Measurements from ENCODE around the gene C6orf89. TPM values are rescaled to one million over a fixed set of nuclear protein-coding genes. Genes with fewer than 3 reads are reported as not detected.

C6orf89 gene
- total RNA-seq, 1 experiment from 2014 or later = 11.8 TPM

DNA sequence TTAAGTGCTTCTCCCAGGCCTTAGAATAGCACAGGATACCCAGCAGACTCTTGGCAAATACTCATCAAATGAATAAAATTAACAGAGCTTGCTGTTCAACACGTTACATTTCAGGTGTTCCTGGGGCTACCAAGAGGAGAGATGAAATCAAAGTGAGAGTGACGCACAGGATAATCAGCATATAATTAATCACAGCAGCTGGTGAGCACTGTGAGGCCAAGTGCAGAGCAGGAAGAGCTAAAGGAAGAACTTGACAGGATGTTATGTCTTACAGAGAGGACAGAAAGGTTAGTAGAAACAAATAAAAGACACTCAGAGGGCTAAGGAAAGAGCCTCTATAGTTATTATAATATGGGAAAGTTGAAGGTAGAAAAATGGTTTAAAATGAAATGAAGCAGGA is 19.9 kb upstream of the C6orf89 start:
- Histone ChIP-seq H3K4me2 (ENCODE audit: insufficient read depth, insufficient read length, low read length) (no peak overlapping the region), H3K79me1 (ENCODE audit: insufficient read depth, low read depth, low read length, poor library complexity, severe bottlenecking) (peaks cover 7% of the 10 kb centered on the region), H2BK15ac (ENCODE audit: low read depth, low read length) (no peak overlapping the region), H4K8ac (replicated peaks; ENCODE audit: insufficient read length, low read depth, low read length) (no peak overlapping the region), H2BK120ac (ENCODE audit: low read depth, low read length, poor library complexity, severe bottlenecking) (no peak overlapping the region), H3K23me2 (ENCODE audit: insufficient read length, low read depth, low read length, poor library complexity, severe bottlenecking) (no peaks in the 10 kb centered on the region), H3K4ac (ENCODE audit: low read depth, low read length) (no peak overlapping the region), H3K9ac (ENCODE audit: extremely low read depth, insufficient read length, low read length) (no peak overlapping the region), H4K20me1 (ENCODE audit: control insufficient read depth, insufficient read depth, insufficient read length) (no peaks in the 10 kb centered on the region), H3T11ph (ENCODE audit: low read length) (no peak overlapping the region), H3K79me2 (ENCODE audit: insufficient read depth, low read length) (peaks cover 10% of the 10 kb centered on the region), H3K27me3 (ENCODE audit: insufficient read depth, low read length) (no peaks in the 10 kb centered on the region), H3K9me3 (ENCODE audit: control insufficient read depth, low read depth, low read length) (no peaks in the 10 kb centered on the region), H2BK12ac (ENCODE audit: insufficient read length, low read depth, low read length) (no peak overlapping the region), H3K27ac (ENCODE audit: insufficient read length, low read depth, low read length) (no peak overlapping the region), H2AK5ac (ENCODE audit: insufficient read length, low read length) (no peak overlapping the region), H2BK20ac (ENCODE audit: low read depth, low read length, poor library complexity, severe bottlenecking) (no peak overlapping the region), H3K4me1 (ENCODE audit: insufficient read depth, low read length) (no peaks in the 10 kb centered on the region), H2AFZ (ENCODE audit: low read length) (no peak overlapping the region), H4K91ac (ENCODE audit: insufficient read length, low read depth, low read length) (no peak overlapping the region), H3K18ac (ENCODE audit: insufficient read length, low read depth, low read length) (no peak overlapping the region), H3K14ac (ENCODE audit: insufficient read depth, low read length) (no peak overlapping the region), H2BK5ac (ENCODE audit: insufficient read length, low read length) (no peak overlapping the region), H3K23ac (ENCODE audit: insufficient read length, low read depth, low read length) (no peak overlapping the region), H4K5ac (ENCODE audit: insufficient read length, low read depth, low read length) (no peak overlapping the region), H3K56ac (ENCODE audit: insufficient read length, low read depth, low read length) (no peak overlapping the region)
- TF ChIP-seq, protein P1, sequence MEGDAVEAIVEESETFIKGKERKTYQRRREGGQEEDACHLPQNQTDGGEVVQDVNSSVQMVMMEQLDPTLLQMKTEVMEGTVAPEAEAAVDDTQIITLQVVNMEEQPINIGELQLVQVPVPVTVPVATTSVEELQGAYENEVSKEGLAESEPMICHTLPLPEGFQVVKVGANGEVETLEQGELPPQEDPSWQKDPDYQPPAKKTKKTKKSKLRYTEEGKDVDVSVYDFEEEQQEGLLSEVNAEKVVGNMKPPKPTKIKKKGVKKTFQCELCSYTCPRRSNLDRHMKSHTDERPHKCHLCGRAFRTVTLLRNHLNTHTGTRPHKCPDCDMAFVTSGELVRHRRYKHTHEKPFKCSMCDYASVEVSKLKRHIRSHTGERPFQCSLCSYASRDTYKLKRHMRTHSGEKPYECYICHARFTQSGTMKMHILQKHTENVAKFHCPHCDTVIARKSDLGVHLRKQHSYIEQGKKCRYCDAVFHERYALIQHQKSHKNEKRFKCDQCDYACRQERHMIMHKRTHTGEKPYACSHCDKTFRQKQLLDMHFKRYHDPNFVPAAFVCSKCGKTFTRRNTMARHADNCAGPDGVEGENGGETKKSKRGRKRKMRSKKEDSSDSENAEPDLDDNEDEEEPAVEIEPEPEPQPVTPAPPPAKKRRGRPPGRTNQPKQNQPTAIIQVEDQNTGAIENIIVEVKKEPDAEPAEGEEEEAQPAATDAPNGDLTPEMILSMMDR (conservative IDR thresholded peaks at IDR 0.05) = no peak
- DNase-seq = no peak
- peak overlapping the region in 1 of 3 experiments; percentile 2; a peak in 2 of 7 replicates for H3K27ac Mint-ChIP-seq
- no peaks in the 10 kb centered on the region for H3K27me3 Mint-ChIP-seq (ENCODE audit: low read depth)
- H3K36me3 Mint-ChIP-seq (ENCODE audit: insufficient read depth in 1 of 3, low read depth in 3 of 3) = peaks cover 32 to 87% (median 70%) of the 10 kb centered on the region in 3 experiments
- no CpG with 5 or more reads among the region's 2 CpGs for whole genome bisulfite sequencing (ENCODE audit: extremely low coverage, insufficient read length, low lambda C conversion rate)
- no peaks in the 10 kb centered on the region for H3K9me3 Mint-ChIP-seq
- H3K4me3 Mint-ChIP-seq = no peak overlapping the region
- H3K4me1 Mint-ChIP-seq = peaks cover 35 to 39% of the 10 kb centered on the region in 2 experiments

Data from H9 (cell line).